ENCODE data around the gene UBL4A.
"Not testable (repeated sequence)": the region's sequence is repeated elsewhere in the genome, so short reads cannot be mapped to it uniquely, and the experiment has no call there.

The UBL4A gene

GRCh38 chrX:154508384-154508745 is 21.9 kb upstream of the UBL4A start:
- no peak overlapping the region for H3K4me3 ChIP-seq (replicated peaks; ENCODE audit: low read depth, low read length)
- TF ChIP-seq, protein P1, sequence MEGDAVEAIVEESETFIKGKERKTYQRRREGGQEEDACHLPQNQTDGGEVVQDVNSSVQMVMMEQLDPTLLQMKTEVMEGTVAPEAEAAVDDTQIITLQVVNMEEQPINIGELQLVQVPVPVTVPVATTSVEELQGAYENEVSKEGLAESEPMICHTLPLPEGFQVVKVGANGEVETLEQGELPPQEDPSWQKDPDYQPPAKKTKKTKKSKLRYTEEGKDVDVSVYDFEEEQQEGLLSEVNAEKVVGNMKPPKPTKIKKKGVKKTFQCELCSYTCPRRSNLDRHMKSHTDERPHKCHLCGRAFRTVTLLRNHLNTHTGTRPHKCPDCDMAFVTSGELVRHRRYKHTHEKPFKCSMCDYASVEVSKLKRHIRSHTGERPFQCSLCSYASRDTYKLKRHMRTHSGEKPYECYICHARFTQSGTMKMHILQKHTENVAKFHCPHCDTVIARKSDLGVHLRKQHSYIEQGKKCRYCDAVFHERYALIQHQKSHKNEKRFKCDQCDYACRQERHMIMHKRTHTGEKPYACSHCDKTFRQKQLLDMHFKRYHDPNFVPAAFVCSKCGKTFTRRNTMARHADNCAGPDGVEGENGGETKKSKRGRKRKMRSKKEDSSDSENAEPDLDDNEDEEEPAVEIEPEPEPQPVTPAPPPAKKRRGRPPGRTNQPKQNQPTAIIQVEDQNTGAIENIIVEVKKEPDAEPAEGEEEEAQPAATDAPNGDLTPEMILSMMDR (IDR thresholded peaks at IDR 0.05; ENCODE audit: low read depth, low read length, missing control alignments): no peak
- no peak for DNase-seq (ENCODE audit: extremely low read depth, low read depth)

- no peak overlapping the region for H3K4me3 ChIP-seq (replicated peaks; ENCODE audit: low read depth, low read length)
- DNase-seq (ENCODE audit: extremely low read depth, low read depth): no peak
- TF ChIP-seq, protein P1 (IDR thresholded peaks at IDR 0.05; ENCODE audit: low read depth, low read length, missing control alignments): no peak
Measured at GRCh38 chrX:154507673-154508383, 21.4 kb upstream of the UBL4A start.

DNA sequence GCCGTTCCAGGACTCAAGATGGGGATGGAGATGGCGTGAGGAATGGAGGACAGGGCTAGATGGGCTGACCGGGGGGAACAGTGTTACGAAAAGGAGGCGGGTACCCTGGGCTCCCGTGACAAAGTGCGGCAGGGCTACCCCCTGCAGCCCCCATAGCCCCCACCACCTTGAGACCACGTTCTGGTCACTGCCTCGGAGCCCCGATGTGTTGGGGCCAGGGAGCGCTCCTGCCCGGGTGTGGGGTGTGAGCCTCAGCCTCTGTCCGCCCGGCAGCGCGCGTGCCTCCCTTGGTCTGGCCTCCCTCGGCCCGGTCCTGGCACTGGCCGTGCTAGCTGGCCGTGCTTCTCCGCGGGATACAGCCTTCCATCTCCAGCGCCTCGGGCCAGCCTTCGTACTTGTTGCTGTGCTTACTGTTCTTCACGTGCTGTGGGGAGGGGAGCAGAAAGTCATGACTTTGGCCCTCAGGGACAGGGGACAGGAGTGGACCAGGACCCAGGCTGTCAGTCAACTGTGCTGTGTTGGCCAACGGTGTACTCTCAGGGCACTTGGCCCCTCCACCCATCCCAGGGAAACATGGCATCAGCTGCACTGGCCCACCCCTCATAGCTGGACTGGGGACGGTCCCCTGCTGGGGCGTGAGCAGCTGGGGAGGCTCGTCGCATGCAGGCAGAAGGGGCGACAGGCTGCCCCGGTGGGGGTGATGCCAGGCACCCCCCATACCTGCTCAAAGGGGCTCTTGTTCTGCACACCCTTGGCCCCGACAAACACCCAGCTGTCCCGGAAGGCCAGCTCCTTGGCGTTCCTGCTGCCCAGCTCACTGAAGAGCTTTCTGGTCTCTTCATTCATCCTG is 20.3 kb upstream of the UBL4A start:
- no peak for DNase-seq (ENCODE audit: extremely low read depth, low read depth)
- H3K4me3 ChIP-seq (replicated peaks; ENCODE audit: low read depth, low read length): no peak overlapping the region
- TF ChIP-seq, protein P1 (IDR thresholded peaks at IDR 0.05; ENCODE audit: low read depth, low read length, missing control alignments): no peak

GRCh38 chrX:154505734-154506133 is 19.3 kb upstream of the UBL4A start:
- DNase-seq (ENCODE audit: extremely low read depth, low read depth): no peak

GRCh38 chrX:154502989-154503388 is 16.6 kb upstream of the UBL4A start:
- no peak overlapping the region for H3K4me3 ChIP-seq (replicated peaks; ENCODE audit: low read depth, low read length)
- DNase-seq (ENCODE audit: extremely low read depth, low read depth): no peak
- TF ChIP-seq, protein P1 (IDR thresholded peaks at IDR 0.05; ENCODE audit: low read depth, low read length, missing control alignments): no peak

More at GRCh38 chrX:154505734-154506133, 19.3 kb upstream of the UBL4A start:
- TF ChIP-seq, protein P1 (IDR thresholded peaks at IDR 0.05; ENCODE audit: low read depth, low read length, missing control alignments): no peak
- no peak overlapping the region for H3K4me3 ChIP-seq (replicated peaks; ENCODE audit: low read depth, low read length)

- no peak overlapping the region for H3K4me3 ChIP-seq (replicated peaks; ENCODE audit: low read depth, low read length)
- no peak for DNase-seq (ENCODE audit: extremely low read depth, low read depth)
Measured at GRCh38 chrX:154502098-154502497, 15.7 kb upstream of the UBL4A start.

GRCh38 chrX:154501423-154501822 is 15.0 kb upstream of the UBL4A start:
- H3K4me3 ChIP-seq (replicated peaks; ENCODE audit: low read depth, low read length); DNase-seq (ENCODE audit: extremely low read depth, low read depth): not testable (repeated sequence)

More at GRCh38 chrX:154502098-154502497, 15.7 kb upstream of the UBL4A start:
- TF ChIP-seq, protein P1 (IDR thresholded peaks at IDR 0.05; ENCODE audit: low read depth, low read length, missing control alignments): no peak

DNA sequence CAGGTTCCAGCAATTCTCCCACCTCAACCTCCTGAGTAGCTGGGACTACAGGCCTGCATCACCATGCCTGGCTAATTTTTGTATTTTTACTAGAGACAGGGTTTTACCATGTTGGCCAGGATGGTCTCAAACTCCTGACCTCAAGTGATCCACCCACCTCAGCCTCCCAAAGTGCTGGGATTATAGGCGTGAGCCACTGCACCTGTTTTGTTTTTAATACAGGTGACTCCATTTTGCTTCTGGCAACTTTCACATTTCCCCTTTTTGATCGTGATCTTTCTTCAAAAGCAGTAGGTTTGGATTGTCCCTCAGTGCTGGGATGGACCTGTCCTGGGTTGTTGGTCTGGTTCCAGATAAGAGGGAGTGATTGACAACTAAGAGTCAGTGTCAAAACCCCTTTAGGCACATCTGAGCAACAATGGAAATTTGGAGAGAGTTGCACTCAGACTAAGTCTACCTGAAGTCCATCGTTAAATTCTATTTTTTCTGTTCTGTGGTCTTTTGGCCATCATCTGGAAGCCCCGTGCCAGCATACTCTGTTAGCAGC is 10.2 kb upstream of the UBL4A start:
- H3K4me3 ChIP-seq (replicated peaks; ENCODE audit: low read depth, low read length); DNase-seq (ENCODE audit: extremely low read depth, low read depth): not testable (repeated sequence)

Data from HFF-Myc (cell line).